Measurements from ENCODE around the gene UVRAG. TPM values are rescaled to one million over a fixed set of nuclear protein-coding genes. Genes with fewer than 3 reads are reported as not detected.
A peak's percentile ranks its signal among the peaks of the same experiment; 100 is the strongest.
"Not testable (repeated sequence)": the region's sequence is repeated elsewhere in the genome, so short reads cannot be mapped to it uniquely, and the experiment has no call there.

Gene UVRAG
- total and polyA plus RNA-seq, 10 donors, result 13.8 to 80.8 (median 42.9) TPM

GRCh38 chr11:75969626-75970308, 154.8 kb downstream of the UVRAG start:
- H3K4me1 ChIP-seq, result peaks cover 0 to 32% (median 5%) of the 10 kb centered on the region in 6 donors
- TF ChIP-seq POLR2AphosphoS5 (IDR thresholded peaks at IDR 0.05), result no peak
- no peak for TF ChIP-seq CTCF (IDR thresholded peaks at IDR 0.05 in 8 of 11, conservative IDR thresholded peaks at IDR 0.05 in 3 of 11)
- no peak for TF ChIP-seq POLR2A (IDR thresholded peaks at IDR 0.05)
- 70 to 89% (median 81%) methylated on average over 5 of the region's 5 CpGs for WGBS, 5 donors
- DNase-seq, result no peak
- peaks cover 0 to 25% (median 0%) of the 10 kb centered on the region in 6 donors for H3K36me3 ChIP-seq
- H3K4me3 ChIP-seq, result no peak overlapping the region
- no peak overlapping the region for H3K27ac ChIP-seq
- intact Hi-C loops (cut with DNase I; ENCODE audit: low total_unique reads), result no loop called here
- peaks cover 0 to 26% (median 22%) of the 10 kb centered on the region in 8 donors for H3K9me3 ChIP-seq
- no peaks in the 10 kb centered on the region for H3K27me3 ChIP-seq (replicated peaks in 1 of 7)

GRCh38 chr11:75973710-75974109, 158.7 kb downstream of the UVRAG start:
- H3K27ac ChIP-seq; H3K27me3 ChIP-seq (replicated peaks in 1 of 7); DNase-seq; H3K4me1 ChIP-seq; intact Hi-C loops (cut with DNase I; ENCODE audit: low total_unique reads); H3K4me3 ChIP-seq: not testable (repeated sequence)
- Histone ChIP-seq H3K9me3 (peaks cover 0 to 27% (median 23%) of the 10 kb centered on the region in 8 donors), H3K36me3 (peaks cover 0 to 18% (median 0%) of the 10 kb centered on the region in 6 donors)
- 78 to 99% (median 94%) methylated on average over 3 of the region's 3 CpGs for WGBS, 5 donors

- H3K27me3 ChIP-seq (replicated peaks in 1 of 7); intact Hi-C loops (cut with DNase I; ENCODE audit: low total_unique reads); DNase-seq; H3K27ac ChIP-seq; H3K4me1 ChIP-seq; H3K4me3 ChIP-seq; H3K9me3 ChIP-seq: not testable (repeated sequence)
- H3K36me3 ChIP-seq, result peaks cover 0 to 23% (median 4%) of the 10 kb centered on the region in 6 donors
- 83 to 96% (median 91%) methylated on average over 5 to 6 of the region's 6 CpGs for WGBS, 5 donors
Measured at GRCh38 chr11:75979075-75979474, 164.1 kb downstream of the UVRAG start.

- H3K9me3 ChIP-seq; intact Hi-C loops (cut with DNase I; ENCODE audit: low total_unique reads); H3K4me3 ChIP-seq; H3K4me1 ChIP-seq; H3K27me3 ChIP-seq (replicated peaks in 1 of 7); H3K27ac ChIP-seq: not testable (repeated sequence)
- TF ChIP-seq POLR2AphosphoS5 (IDR thresholded peaks at IDR 0.05), result peak in 1 of 3 donors; percentile 8
- H3K36me3 ChIP-seq, result peaks cover 0 to 28% (median 6%) of the 10 kb centered on the region in 6 donors
- WGBS, 5 donors, result 90 to 95% (median 93%) methylated on average over 18 to 22 of the region's 22 CpGs
- DNase-seq, result peak; percentile 56
Measured at GRCh38 chr11:75979479-75980027, 164.5 kb downstream of the UVRAG start.

GRCh38 chr11:75980031-75980430, 165.0 kb downstream of the UVRAG start:
- no peak for DNase-seq
- no peaks in the 10 kb centered on the region for H3K27me3 ChIP-seq (replicated peaks in 1 of 7)
- intact Hi-C loops (cut with DNase I; ENCODE audit: low total_unique reads), result no loop called here
- peaks cover 0 to 33% (median 6%) of the 10 kb centered on the region in 6 donors for H3K36me3 ChIP-seq
- H3K27ac ChIP-seq, result no peak overlapping the region
- H3K4me3 ChIP-seq, result no peak overlapping the region
- peaks cover 0 to under 1% (median 0%) of the 10 kb centered on the region in 8 donors for H3K9me3 ChIP-seq
- 94 to 100% (median 97%) methylated on average over 2 of the region's 2 CpGs for WGBS, 5 donors
- no peak for TF ChIP-seq CTCF (IDR thresholded peaks at IDR 0.05 in 8 of 11, conservative IDR thresholded peaks at IDR 0.05 in 3 of 11)
- H3K4me1 ChIP-seq, result no peaks in the 10 kb centered on the region

All from spleen (tissue), 11 donors.